Measurements from ENCODE around the gene GALNT3.

GRCh38 chr2:165825041-165825440 is 31.0 kb upstream of the GALNT3 start:
- TF ChIP-seq EZH2 (IDR thresholded peaks at IDR 0.05; ENCODE audit: insufficient read depth, poor library complexity, severe bottlenecking) (no peak), EZH2phosphoT487 (IDR thresholded peaks at IDR 0.05; ENCODE audit: insufficient read depth, low read depth) (no peak)
